Gastrocnemius medialis (tissue), 4 donors: Measurements from ENCODE around the gene POFUT1. TPM values are rescaled to one million over a fixed set of nuclear protein-coding genes. Genes with fewer than 3 reads are reported as not detected.

Experiments
- ATAC-seq, 2 donors: fragments of 150-250 bp; one replicate each; pipeline ENCODE4 v1.9.1; 2016
- DNase-seq, 2 donors: peaks; one replicate each; pipeline ENCODE4 v3.0.0-alpha.2; 2019
- H3K27ac ChIP-seq, 4 donors: fragments of 200-600 bp; sonication (generic); 1 replicate in 1 of 4; 2 replicates in 3 of 4; pipeline ENCODE4 v1.5.1; 2016 to 2018; ENCODE audit warnings: mild to moderate bottlenecking in 2 of 4, moderate library complexity in 1 of 4
- H3K27me3 ChIP-seq, 3 donors: fragments of 200-600 bp; sonication (generic) in 2 of 3; 1 replicate in 1 of 3; 2 replicates in 2 of 3; pipeline versions ENCODE4 v1.5.1 to v1.6.0; 2016 to 2019; ENCODE audit warnings: mild to moderate bottlenecking in 1 of 3, moderate library complexity in 1 of 3
- H3K36me3 ChIP-seq, 2 donors: fragments of 200-600 bp; sonication (generic) in 1 of 2; one replicate each; pipeline ENCODE4 v1.5.1; 2017 to 2018
- H3K4me1 ChIP-seq, 2 donors: fragments of 200-600 bp; sonication (generic) in 1 of 2; one replicate each; pipeline ENCODE4 v1.5.1; 2016 to 2017; ENCODE audit warnings: mild to moderate bottlenecking in 2 of 2
- H3K4me3 ChIP-seq, 4 donors: fragments of 200-600 bp; sonication (generic) in 3 of 4; 1 replicate in 1 of 4; 2 replicates in 3 of 4; pipeline ENCODE4 v1.5.1; 2016 to 2019; ENCODE audit warnings: mild to moderate bottlenecking in 2 of 4
- H3K9me3 ChIP-seq, 3 donors: fragments of 200-600 bp; sonication (generic) in 2 of 3; 1 replicate in 1 of 3; 2 replicates in 2 of 3; pipeline ENCODE4 v1.5.1; 2016 to 2019
- POLR2A ChIP-seq, 2 donors: fragments of 450-650 bp; IDR thresholded peaks; one replicate each; pipeline ENCODE4 v1.6.1; 2017; ENCODE audit warnings: antibody characterized with exemption in 2 of 2, mild to moderate bottlenecking in 2 of 2, moderate library complexity in 2 of 2
- in situ Hi-C, 4 donors: fragments of 200-750 bp; cut with MboI; loops; one replicate each; pipeline versions ENCODE4 v1.15.0 to v1.8.0; 2017; ENCODE audit warnings: low sequenced_read_pairs in 4 of 4
- intact Hi-C: fragments of 100-400 bp; cut with DNase I; formaldehyde crosslinking; loops from one replicate; pipeline ENCODE4 v1.15.1; 2023; ENCODE audit warnings: low total_unique reads
- total RNA-seq, 4 donors: library from RNA; depleted of rRNA; stranded (reverse); fragments of >200 nt; gene quantifications; one replicate each; pipeline versions ENCODE4 v1.1.0 to v1.2.3, GENCODE V29; 2016
- TF ChIP-seq, protein P1 (sequence below), 5 experiments: fragments of 450-650 bp in 3 of 5; fragments of 200-600 bp in 2 of 5; sonication (generic) in 2 of 5; IDR thresholded peaks in 4 of 5; conservative IDR thresholded peaks in 1 of 5; 1 replicate in 4 of 5; 2 replicates in 1 of 5; pipeline ENCODE4 v1.5.1; 2016 to 2019; ENCODE audit warnings: antibody characterized with exemption in 5 of 5, mild to moderate bottlenecking in 3 of 5, moderate library complexity in 3 of 5

The POFUT1 gene
- total RNA-seq, 4 donors from 2014 or later: 15.3 to 20.7 (median 18.4) TPM

DNA sequence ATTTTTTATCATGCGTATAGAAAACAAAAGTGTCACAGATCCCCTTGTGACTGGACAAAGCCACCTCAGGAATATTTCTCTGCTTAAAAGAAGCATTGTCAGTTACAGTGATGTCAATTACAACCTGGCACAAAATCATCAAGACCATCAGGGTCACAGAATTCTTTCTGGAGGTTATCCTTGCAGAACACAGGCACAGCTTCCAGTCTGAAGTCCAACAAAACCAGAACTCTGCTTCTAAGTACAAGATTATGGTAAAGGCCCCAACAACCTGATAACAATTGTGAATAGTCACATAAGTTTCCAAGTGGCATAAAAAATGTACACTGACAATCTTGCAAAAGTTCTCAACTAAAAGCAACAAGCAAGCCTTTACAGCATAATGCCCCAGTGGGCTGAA, 21.2 kb upstream of the POFUT1 start:
- no peak overlapping the region for H3K27ac ChIP-seq
- H3K27me3 ChIP-seq: no peaks in the 10 kb centered on the region
- H3K4me3 ChIP-seq: no peak overlapping the region
- H3K9me3 ChIP-seq: no peaks in the 10 kb centered on the region
- TF ChIP-seq POLR2A (IDR thresholded peaks at IDR 0.05): no peak
- TF ChIP-seq, protein P1, sequence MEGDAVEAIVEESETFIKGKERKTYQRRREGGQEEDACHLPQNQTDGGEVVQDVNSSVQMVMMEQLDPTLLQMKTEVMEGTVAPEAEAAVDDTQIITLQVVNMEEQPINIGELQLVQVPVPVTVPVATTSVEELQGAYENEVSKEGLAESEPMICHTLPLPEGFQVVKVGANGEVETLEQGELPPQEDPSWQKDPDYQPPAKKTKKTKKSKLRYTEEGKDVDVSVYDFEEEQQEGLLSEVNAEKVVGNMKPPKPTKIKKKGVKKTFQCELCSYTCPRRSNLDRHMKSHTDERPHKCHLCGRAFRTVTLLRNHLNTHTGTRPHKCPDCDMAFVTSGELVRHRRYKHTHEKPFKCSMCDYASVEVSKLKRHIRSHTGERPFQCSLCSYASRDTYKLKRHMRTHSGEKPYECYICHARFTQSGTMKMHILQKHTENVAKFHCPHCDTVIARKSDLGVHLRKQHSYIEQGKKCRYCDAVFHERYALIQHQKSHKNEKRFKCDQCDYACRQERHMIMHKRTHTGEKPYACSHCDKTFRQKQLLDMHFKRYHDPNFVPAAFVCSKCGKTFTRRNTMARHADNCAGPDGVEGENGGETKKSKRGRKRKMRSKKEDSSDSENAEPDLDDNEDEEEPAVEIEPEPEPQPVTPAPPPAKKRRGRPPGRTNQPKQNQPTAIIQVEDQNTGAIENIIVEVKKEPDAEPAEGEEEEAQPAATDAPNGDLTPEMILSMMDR (IDR thresholded peaks at IDR 0.05 in 4 of 5, conservative IDR thresholded peaks at IDR 0.05 in 1 of 5): no peak
- in situ Hi-C loops (no loop called here), intact Hi-C loops (no loop called here)
- peaks cover 3 to 25% of the 10 kb centered on the region in 2 donors for H3K4me1 ChIP-seq
- ATAC-seq: no peak
- H3K36me3 ChIP-seq: no peaks in the 10 kb centered on the region
- no peak for DNase-seq

DNA sequence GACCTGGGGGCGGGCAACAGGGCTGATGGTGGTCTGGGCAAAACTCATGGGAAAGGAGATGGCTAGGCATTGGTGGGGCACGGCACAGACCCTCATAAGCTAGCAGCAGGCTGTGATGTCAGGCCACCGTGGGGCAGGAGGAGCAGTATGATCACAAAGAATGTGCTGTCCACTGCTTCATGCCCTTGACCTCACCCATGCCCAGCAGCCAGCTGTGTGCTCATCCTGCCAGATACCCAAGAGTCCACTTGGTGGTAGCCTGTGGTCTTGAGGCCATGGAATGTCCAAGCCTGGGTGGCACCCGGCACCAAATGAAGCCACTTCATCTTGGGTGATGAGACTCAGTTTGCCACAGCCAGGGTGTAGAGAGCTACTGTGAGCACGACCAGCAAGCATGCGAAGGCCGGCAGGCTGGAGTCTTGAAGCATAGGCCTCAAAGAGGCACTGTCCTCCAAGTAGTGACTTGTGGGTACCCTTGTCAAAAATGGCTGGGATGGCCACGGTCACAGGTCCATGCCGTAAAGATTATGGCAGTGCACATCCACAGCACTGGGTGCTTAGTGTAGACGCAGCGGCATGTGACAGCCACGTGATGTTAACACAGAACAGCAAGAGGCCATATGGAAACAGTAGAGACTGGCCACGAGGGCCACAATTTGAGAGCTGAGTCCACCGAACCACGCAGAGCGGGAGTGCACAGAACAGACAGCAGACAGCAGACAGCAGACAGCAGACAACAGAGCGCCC, 19.1 kb upstream of the POFUT1 start:
- intact Hi-C loops (no loop called here), in situ Hi-C loops (no loop called here)
- Histone ChIP-seq H3K4me1 (peaks cover 13 to 38% of the 10 kb centered on the region in 2 donors), H3K4me3 (no peak overlapping the region), H3K27ac (no peak overlapping the region), H3K27me3 (no peaks in the 10 kb centered on the region), H3K36me3 (no peaks in the 10 kb centered on the region), H3K9me3 (no peaks in the 10 kb centered on the region)
- ATAC-seq: no peak
- DNase-seq: no peak
- TF ChIP-seq POLR2A (IDR thresholded peaks at IDR 0.05): no peak

DNA sequence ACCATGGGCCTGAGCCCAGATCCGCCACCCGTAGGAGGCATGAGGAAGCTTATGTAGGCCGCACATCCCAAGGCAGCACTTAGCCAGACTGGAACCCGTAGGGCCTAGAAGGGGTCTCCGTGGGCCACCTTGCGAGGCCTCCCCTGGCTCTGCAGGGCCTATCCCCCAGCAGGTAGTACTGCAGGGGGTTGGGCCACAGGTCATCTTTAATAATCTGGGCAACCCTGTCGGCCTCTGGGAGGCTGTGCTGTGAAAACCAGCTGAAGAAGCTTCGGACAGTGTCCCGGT, 18.6 kb upstream of the POFUT1 start:
- no peak for DNase-seq
- H3K4me3 ChIP-seq: peak overlapping the region in 2 of 4 donors; percentile 60 to 63
- ATAC-seq: no peak
- in situ Hi-C loops: no loop called here
- intact Hi-C loops: no loop called here
- H3K27me3 ChIP-seq: no peaks in the 10 kb centered on the region
- H3K27ac ChIP-seq: no peak overlapping the region
- no peaks in the 10 kb centered on the region for H3K36me3 ChIP-seq
- no peak for TF ChIP-seq POLR2A (IDR thresholded peaks at IDR 0.05)
- TF ChIP-seq, protein P1 (IDR thresholded peaks at IDR 0.05 in 4 of 5, conservative IDR thresholded peaks at IDR 0.05 in 1 of 5): no peak
- H3K4me1 ChIP-seq: peaks cover 13 to 43% of the 10 kb centered on the region in 2 donors
- no peaks in the 10 kb centered on the region for H3K9me3 ChIP-seq

DNA sequence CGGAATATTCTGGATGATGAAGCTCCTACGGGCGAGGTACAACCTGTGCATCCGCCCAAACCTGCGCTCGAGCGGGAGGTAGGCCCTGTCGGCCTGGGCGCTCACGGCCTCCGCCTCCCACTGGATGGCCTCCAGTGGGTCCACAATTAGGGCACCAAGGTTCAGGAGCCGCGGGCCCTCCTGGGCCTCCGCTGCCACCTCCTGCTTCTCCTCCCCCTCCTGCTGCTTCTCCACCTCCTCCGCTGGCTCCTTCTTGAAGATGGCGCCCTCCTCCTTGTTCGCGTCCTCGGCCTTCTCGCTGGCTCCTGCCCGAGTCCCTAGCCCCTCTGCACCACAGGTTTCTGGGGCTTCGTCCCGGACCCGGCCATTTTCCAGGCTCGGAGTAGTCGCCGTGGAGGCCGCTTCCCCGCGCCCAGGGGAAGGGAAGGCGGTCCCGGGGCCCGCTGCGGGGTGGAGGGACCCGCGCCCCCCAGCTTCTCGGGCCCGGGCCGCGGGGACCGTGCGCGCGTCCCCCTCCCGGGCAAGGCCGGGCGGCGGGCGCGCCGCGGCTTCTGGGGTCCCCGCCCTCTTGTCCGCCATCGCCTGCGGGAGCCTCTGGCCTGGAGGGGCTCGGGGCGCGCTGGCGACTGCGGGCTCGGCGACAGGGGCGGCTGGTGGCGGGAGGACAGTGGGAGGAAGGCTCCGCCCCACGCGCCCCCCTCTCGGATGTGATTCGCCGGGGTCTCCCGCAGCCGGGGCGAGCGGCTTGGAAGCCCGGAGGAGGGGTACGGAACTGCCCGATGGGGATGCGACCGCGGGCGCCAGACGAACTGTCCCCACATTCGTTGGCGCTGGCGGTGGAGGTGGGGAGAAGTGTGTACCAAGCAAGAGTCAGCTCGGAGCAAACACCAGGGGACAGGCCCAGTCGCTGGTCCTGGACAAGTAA, 17.7 kb upstream of the POFUT1 start:
- Histone ChIP-seq H3K4me1 (peaks cover 13 to 51% of the 10 kb centered on the region in 2 donors), H3K27me3 (no peaks in the 10 kb centered on the region), H3K9me3 (no peaks in the 10 kb centered on the region), H3K4me3 (peak overlapping the region; percentile 60 to 75 (median 64)), H3K36me3 (peaks cover 0 to 3% of the 10 kb centered on the region in 2 donors), H3K27ac (peak overlapping the region; percentile 52 to 69 (median 58))
- TF ChIP-seq, protein P1 (IDR thresholded peaks at IDR 0.05 in 4 of 5, conservative IDR thresholded peaks at IDR 0.05 in 1 of 5): no peak
- peak; percentile 3 to 11 for TF ChIP-seq POLR2A (IDR thresholded peaks at IDR 0.05)
- in situ Hi-C loops: no loop called here
- DNase-seq: no peak
- intact Hi-C loops: no loop called here
- ATAC-seq: peak; percentile 38 to 63
